ENCODE results near the gene CENPM.

GRCh38 chr22:41925783-41926460 lies 21.0 kb downstream of the CENPM start:
- TF ChIP-seq CTCF (IDR thresholded peaks at IDR 0.05; ENCODE audit: low read depth, low read length): peak; percentile 47
- TF ChIP-seq, protein P1, sequence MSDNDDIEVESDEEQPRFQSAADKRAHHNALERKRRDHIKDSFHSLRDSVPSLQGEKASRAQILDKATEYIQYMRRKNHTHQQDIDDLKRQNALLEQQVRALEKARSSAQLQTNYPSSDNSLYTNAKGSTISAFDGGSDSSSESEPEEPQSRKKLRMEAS (IDR thresholded peaks at IDR 0.05; ENCODE audit: low read depth, low read length): no peak
- TF ChIP-seq POLR2A (IDR thresholded peaks at IDR 0.05; ENCODE audit: extremely low read depth, insufficient read length): no peak
